ELF-1 (cell line): ENCODE results near the gene LYRM4.
A peak's percentile ranks its signal among the peaks of the same experiment; 100 is the strongest.

Experiments used
- DNase-seq: peaks from one replicate; pipeline ENCODE4 v3.0.0-alpha.2; 2016; ENCODE audit warnings: low read depth, low spot score

Gene LYRM4

DNA sequence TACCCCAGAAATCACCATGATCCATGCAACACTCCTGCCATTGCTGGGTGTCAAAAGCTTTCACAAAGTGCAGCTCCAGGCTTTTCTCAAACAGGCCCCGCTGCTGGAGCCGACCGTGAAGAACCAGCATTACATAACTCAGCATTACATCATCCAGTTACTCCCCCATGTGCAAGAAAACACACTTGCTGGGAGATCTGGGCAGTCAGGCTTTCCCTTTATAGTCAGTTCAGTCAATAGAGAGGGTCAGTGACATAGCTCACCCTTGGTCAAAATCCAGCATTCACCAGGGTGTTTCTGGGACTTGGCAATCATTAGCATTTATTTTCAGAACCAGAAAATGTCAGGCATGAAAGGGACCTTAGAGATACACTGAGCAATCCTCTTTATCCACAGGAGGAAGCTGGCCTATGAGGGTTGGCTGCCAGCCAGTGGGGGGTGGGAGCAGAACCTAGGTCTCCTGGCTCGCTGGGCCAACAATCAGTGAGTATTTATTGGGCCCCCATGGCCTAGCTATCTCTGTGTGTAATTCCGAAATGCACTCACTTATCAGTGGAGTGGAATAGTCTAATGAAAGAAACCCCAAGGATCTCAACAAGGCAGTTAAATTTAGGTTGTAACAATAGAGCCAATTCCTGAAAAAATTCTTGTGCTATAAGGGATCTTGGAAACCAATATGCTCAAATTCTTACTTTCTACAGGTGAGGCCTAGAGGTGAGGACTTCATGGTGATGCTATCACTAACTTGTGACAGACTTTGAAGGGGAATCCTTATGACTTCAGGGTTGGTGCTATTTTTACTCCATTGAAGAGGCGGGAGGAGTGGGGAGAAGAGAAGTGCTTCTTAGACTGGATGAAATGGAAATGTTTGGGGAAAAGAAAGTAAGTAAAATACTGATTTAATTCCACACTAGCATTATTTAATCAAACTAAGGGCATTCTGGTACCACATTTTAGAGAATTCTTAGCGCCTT, 54.6 kb downstream of the LYRM4 start:
- DNase-seq, result peak; percentile 22

GRCh38 chr6:5205035-5205507, 55.7 kb downstream of the LYRM4 start:
- no peak for DNase-seq

DNA sequence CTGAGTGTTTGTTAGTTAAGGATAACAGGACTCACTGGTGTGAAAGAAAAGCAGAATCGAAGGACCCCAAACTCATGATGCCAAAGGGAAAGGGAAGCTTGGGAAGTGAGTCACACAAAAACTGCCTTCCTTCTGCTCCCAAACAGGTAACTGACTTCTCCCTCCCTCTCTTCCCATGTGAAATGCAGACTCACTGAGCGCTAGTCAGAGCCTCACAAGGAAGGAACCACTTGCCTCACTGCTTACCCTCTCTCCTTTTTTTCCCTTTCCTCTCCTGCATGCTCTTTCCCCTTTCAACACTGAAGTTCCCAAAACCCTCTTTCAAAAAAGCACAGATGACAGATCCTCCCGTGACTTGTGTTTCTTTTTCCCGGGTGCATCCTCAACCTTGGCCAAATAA, 56.4 kb downstream of the LYRM4 start:
- DNase-seq, result no peak

DNA sequence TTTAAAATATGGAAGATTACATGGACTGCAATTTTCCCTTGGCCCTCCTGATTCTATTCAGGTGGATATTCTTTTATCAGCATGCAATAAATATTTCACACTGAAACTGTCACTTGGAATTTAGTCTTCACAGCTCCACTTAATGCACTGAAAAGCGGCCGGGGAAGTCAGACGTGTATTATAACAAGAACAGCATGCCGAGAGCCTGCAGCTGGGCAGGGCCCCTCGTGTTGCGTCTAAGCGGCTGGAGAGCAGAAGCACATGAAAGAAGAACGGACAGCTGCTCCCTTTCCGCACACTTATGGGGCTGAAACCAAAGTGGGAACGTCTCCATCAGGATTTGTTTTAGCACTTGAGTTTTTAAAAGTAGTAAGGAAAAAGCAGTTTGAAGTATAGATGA, 57.2 kb downstream of the LYRM4 start:
- no peak for DNase-seq

DNA sequence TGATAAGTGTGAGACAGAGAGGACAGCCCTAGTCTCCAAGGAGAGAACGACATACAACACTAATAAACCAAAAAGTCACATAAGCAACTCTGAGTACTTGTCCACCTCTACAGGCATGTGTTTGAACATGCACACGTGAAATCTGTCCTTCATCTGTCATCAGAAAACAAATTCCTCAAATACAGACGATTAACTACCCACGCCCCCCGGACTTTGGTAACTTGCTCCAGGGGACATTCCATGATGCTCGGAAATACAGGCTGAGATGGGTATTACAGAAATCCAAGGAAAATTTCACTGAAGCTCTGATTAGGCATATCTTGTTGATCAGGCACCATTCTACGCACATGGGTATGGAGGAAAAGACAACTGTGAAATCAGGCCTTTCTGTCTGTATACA, 57.8 kb downstream of the LYRM4 start:
- no peak for DNase-seq

DNA sequence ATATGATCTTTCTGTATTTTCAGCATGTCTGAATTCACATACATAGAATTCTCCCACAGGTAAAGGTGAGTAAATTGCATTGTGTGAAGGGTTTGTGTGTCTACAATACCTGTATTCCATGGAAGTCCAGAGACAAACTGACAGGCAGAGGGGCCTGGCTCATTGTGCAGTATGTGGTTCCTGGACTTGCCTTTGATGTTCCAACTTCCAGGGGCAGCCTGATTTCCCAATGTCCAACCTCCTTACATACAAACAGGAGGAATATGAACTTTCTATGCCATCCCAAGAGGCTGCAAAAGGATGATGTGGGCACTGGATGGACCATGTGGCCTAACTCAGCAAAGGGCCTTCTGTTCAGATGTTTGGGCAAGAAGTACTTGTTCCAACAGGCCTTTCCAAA, 58.5 kb downstream of the LYRM4 start:
- DNase-seq, result no peak

GRCh38 chr6:5201271-5201670, 59.5 kb downstream of the LYRM4 start:
- DNase-seq, result no peak

DNA sequence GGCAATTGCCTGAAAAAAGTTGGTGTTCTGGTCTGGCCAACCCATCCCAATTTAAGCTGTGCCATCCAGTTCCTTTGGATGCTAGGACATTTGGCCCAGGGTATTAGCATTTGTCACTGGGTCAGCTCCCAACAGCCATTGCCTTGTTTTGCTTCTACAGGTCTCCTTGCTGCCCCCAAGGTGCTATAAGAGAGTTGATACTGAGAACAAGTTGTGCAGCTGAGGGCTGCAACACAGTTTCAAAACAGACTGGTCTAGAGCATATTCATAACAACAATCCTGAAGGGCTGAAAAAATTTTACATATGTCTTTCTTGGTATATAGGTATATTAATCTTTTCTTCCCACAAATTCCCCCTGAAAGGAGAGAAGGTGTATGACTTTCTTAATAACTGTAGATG, 61.0 kb downstream of the LYRM4 start:
- DNase-seq, result no peak

GRCh38 chr6:5199283-5199682, 61.5 kb downstream of the LYRM4 start:
- no peak for DNase-seq

DNA sequence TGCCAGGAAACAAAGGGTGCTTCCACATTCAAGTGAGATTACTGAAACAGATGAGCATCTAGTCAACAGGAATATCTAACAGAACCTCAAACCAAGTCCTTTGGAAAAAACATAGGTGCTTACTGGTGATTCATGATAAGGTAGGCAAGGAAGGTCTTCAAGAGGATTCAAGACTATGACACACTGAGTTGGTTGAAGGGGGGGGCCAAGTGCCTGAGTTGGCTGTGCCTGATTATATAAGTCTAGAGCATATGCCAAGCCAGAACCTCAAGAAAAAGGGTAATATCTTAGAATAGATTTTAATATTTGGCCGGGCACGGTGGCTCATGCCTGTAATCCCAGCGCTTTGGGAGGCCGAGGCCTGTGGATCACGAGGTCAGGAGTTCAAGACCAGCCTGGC, 63.7 kb downstream of the LYRM4 start:
- DNase-seq, result no peak

DNA sequence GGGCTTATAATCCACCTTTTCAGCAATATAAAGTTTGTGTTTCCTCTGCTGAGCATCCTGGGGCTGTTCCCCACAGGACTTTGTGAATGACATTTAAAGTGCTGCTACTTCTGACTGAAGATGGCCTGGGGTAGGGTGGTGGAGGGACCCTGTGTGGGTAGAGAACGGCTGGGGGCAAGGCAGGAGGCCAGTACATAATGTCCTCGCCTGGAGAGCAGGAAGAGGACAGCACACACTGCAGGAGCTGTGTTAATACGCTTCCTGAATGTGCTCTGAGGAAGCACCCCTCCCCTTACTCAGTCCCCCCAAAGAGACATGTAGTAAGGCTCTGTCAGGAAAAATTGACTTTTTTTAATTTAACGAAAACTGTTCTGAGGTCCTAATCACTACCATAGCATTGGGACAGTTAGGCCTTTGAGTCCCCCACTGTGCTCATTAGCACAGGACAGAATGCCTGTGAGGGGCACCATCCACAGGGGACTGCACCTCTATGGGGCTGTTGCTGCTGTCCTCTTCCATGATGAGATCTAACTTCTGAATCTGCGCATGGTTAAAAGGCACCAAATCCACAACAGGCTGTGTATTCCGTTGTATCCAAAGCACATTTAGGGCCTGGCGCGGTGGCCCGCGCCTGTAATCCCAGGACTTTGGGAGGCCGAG, 68.5 kb downstream of the LYRM4 start:
- DNase-seq, result no peak

DNA sequence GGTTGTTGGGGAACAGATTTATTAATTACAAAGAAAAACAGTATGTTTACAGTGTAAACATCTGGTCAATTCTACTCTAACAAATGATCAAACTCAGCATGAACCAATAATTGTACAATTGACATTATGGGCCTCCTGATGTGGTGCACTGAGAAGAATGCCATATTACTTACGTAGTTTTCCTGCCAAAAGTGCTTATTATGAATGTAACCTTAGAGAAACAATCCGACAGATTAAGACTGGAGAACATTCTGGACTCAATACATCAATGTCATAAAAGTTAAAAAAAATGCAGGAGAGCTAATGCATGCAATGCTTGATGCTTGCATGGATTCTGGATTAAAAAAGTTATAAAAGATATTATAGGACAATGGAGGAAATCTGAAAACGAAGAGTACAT, 69.0 kb downstream of the LYRM4 start:
- DNase-seq, result no peak

- DNase-seq, result no peak
These were observed 69.5 kb downstream of the LYRM4 start for GRCh38 chr6:5191222-5191621.

- no peak for DNase-seq
These were observed 70.2 kb downstream of the LYRM4 start for GRCh38 chr6:5190507-5190906.

GRCh38 chr6:5188646-5189045, 72.1 kb downstream of the LYRM4 start:
- no peak for DNase-seq

DNA sequence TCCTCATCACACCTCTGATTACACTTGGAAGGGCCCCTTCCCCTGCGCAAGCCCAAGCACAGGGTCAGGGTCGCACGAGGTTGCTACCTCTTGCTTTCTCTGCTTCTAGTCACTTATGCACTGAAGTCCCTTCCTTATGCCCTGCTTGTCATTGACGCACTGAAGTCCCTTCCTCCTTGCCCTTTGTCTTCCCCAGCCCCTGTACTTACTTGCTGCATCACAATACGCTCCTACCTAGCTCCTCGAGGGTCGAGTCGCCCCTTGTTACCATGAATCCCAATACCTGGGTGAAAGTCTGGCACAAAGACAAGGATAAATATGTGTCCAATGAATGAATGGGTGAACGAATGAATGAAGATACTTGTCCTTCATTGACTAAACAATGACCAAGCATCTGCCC, 75.9 kb downstream of the LYRM4 start:
- DNase-seq, result no peak

DNA sequence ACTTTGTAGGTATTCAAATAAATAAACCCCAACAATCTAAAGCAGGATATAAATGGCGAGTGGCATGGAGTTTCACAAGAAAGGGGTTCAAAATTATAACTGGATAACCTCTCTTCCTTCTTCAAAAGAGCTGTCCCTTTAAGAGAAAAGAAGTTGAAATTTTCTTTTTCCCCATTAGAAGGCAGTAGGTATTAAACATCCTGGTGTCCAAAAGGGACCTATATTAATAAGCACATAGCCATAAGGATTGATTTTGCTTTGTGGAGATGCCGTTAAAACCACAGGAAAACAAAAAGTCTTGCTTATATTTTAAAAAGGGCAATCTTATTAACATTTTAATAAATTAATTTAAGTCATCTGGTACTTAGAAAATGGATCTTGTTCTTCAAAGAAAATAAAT, 76.5 kb downstream of the LYRM4 start:
- no peak for DNase-seq

GRCh38 chr6:5181510-5182317, 79.0 kb downstream of the LYRM4 start:
- peak; percentile 14 for DNase-seq

DNA sequence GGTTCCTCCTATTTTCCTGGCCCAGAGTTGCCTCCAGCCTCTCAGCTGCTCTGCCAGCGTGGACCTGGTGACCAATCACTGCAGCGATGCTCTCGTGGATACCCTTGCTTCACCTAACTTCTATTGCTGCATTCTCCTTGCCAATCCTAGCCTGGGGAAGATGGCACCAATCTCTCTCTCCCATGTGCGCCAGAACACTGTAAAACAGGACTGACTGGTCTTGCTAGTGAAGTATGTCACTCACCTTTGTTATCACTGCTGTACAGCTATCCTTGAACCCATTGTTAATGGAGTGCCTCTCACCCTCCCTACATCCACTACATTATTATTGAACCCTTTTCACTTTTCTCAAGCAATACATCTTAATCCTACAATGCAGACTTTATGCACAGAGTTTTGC, 80.1 kb downstream of the LYRM4 start:
- DNase-seq, result no peak

GRCh38 chr6:5179917-5180316, 80.8 kb downstream of the LYRM4 start:
- DNase-seq, result no peak

GRCh38 chr6:5178806-5179205, 81.9 kb downstream of the LYRM4 start:
- DNase-seq, result no peak

GRCh38 chr6:5175635-5176034, 85.1 kb downstream of the LYRM4 start:
- no peak for DNase-seq
